ENCODE measurements around the gene TACC3. TPM values are rescaled to one million over a fixed set of nuclear protein-coding genes. Genes with fewer than 3 reads are reported as not detected.

TACC3 gene
- total RNA-seq, 4 donors from 2014 or later, result 19.1 to 138 (median 28.0) TPM

DNA sequence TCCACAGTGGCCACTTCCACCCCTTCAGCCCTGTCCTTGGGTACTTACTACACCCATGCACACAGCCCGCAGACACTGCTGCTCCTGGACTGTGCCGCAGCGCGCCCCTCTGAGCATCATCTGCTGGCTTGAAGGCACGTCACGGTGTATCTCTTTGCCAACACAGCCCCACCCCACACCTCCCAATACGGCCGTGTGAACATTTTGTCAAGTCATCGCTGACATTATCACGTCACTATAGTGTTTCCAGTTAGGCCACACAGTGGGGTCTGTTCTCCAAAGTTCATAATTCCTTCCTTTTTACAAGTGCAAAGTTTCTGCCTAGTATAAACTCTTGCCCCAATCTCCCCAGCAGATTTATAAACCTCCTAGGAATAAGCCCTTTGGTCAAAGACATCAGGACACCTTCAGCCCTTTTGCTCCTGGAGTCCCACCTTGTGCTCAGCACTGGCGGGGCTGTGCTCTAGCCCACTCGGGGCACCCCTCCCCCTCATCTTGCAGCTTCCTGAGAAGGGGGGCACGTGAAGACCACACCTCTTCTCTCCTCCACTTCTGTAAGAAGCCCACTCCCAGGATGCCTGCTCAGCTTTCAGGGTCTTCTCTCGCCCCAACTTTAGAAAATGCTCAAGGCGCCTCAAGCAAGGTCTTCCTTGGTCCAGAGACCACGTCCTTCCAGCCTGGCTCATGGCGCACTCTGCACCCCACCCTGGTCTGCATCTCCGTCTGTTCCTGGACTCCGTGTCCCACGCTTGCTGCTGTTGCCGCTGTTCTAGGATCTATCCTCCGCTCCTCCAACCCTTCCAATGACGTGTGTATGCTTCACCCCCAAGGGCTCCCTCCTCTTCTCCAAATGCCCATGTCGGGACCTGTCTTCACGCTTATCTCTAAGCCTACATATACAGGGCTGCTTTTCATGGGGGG lies 44.5 kb upstream of the TACC3 start:
- DNase-seq, result no peak
- H3K27me3 ChIP-seq, result no peaks in the 10 kb centered on the region
- H3K36me3 ChIP-seq, result no peaks in the 10 kb centered on the region
- no peaks in the 10 kb centered on the region for H3K4me1 ChIP-seq
- no peak overlapping the region for H3K4me3 ChIP-seq
- TF ChIP-seq, protein P1, sequence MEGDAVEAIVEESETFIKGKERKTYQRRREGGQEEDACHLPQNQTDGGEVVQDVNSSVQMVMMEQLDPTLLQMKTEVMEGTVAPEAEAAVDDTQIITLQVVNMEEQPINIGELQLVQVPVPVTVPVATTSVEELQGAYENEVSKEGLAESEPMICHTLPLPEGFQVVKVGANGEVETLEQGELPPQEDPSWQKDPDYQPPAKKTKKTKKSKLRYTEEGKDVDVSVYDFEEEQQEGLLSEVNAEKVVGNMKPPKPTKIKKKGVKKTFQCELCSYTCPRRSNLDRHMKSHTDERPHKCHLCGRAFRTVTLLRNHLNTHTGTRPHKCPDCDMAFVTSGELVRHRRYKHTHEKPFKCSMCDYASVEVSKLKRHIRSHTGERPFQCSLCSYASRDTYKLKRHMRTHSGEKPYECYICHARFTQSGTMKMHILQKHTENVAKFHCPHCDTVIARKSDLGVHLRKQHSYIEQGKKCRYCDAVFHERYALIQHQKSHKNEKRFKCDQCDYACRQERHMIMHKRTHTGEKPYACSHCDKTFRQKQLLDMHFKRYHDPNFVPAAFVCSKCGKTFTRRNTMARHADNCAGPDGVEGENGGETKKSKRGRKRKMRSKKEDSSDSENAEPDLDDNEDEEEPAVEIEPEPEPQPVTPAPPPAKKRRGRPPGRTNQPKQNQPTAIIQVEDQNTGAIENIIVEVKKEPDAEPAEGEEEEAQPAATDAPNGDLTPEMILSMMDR (IDR thresholded peaks at IDR 0.05), result no peak
- no peak for TF ChIP-seq POLR2A (IDR thresholded peaks at IDR 0.05)
- no peaks in the 10 kb centered on the region for H3K9me3 ChIP-seq
- H3K27ac ChIP-seq, result no peak overlapping the region

DNA sequence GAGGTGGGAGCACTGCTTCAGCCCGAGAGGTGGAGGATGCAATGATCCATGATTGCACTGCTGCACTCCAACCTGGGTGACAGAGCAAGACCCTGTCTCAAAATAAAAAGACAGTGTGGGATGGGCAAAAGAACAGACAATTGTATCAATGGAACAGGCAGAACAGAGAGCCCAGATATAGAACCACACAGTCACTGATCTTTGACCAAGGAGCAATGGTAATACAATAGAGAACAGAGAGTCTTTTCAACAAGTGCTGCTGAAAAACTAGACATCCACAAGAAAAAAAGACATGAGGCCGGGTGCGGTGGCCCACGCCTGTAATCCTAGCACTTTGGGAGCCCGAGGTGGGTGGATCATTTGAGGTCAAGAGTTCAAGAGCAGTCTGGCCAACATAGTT lies 43.1 kb upstream of the TACC3 start:
- H3K4me1 ChIP-seq, result no peaks in the 10 kb centered on the region
- no peaks in the 10 kb centered on the region for H3K9me3 ChIP-seq
- DNase-seq, result no peak
- TF ChIP-seq, protein P1 (IDR thresholded peaks at IDR 0.05), result no peak
- TF ChIP-seq POLR2A (IDR thresholded peaks at IDR 0.05), result no peak
- H3K4me3 ChIP-seq, result no peak overlapping the region
- H3K36me3 ChIP-seq, result no peaks in the 10 kb centered on the region
- no peaks in the 10 kb centered on the region for H3K27me3 ChIP-seq
- H3K27ac ChIP-seq, result no peak overlapping the region

DNA sequence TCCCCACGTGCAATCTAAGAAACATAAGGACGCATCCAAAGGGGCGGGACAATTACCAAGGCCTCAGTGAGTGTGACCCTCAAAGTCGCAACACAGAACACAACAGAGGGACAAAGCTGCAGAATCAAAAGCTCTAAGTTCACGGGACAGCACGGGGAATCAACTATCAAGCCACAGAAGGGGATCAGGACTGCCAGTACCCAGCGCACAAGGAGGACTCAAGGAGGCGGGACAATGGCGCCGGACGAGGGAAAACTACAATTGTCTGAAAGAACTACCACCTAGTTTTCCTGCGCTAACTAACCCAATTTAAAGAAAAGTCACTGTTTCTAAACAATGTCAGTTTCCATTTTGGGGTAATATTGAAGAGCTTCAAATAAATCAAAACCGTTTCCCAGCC lies 38.5 kb upstream of the TACC3 start:
- peak in 1 of 3 donors; percentile 34 for DNase-seq
- Histone ChIP-seq H3K36me3 (no peaks in the 10 kb centered on the region), H3K27me3 (no peaks in the 10 kb centered on the region), H3K4me3 (peak overlapping the region in 1 of 4 donors; percentile 68), H3K4me1 (peaks cover 0 to 12% (median 0%) of the 10 kb centered on the region in 4 donors), H3K27ac (peak overlapping the region in 3 of 4 donors; percentile 67 to 79 (median 76)), H3K9me3 (no peaks in the 10 kb centered on the region)
- TF ChIP-seq, protein P1 (IDR thresholded peaks at IDR 0.05), result no peak

DNA sequence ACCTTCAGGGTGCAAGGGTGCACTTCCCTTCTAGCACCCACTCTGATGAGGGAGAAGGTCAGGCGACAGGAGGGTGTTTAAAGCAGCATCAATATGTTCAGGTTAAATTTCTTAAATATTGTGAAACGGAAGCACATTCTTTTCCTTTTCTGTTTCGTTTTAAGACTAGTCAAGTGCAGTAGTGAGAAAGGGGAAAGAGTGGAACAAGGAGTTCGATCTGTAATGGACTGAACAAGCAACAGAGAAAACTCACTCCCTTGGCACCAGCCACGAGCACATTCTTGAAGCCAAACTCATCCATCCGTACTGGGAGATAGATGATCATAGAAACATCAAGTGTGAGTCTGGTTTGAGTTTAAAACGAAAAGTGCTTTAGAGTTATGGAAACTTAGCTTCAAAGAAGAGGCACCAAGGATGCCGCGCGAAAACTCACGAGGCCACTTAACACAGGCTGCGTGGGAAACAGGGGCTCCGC lies 38.0 kb upstream of the TACC3 start:
- H3K27me3 ChIP-seq, result no peaks in the 10 kb centered on the region
- DNase-seq, result peak in 1 of 3 donors; percentile 52
- H3K36me3 ChIP-seq, result no peaks in the 10 kb centered on the region
- H3K27ac ChIP-seq, result peak overlapping the region; percentile 67 to 79 (median 72)
- H3K4me3 ChIP-seq, result peak overlapping the region; percentile 63 to 82 (median 71)
- H3K4me1 ChIP-seq, result peaks cover 0 to 12% (median 0%) of the 10 kb centered on the region in 4 donors
- H3K9me3 ChIP-seq, result no peaks in the 10 kb centered on the region
- TF ChIP-seq, protein P1 (IDR thresholded peaks at IDR 0.05), result no peak
- TF ChIP-seq POLR2A (IDR thresholded peaks at IDR 0.05), result no peak

DNA sequence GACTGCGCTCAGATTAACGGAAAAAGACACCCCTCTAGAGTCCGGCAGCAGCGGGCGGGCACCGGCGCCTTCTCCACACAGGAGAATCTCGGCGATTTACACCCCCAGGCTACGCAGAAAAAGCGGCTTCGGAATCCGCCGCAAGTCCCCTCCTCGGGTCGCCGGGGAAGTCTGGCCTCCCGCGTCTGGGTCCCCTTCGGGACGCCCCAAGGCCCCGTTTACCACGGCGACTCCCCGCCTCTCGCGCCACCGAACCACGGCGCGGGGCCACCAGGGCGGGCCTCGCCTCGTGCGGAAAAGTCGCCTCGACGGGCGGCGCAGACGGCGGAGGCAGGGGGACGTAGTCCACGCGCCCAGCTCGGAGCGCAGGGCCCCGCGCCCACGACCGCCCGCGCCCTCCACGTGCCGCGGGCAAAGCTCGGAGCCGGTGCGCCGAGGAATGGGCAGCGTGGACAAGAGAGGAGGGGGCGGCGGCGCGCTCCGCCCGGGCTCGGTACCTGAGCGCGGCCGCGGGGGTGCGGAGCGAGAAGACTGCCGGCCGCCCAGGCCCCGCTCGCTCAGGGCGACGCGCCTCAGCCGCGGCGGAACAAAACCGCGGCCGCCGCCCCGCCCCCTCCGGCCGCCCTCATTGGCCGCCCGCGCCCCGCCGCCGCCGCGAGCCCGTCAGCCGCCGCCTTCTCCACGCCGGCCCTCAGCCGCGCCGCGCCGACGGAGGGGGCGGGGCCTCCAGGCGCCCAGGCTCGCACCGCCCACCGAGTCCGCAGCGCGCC lies 37.4 kb upstream of the TACC3 start, which contains the start of gene FAM53A:
Gene FAM53A, minus strand, starts transcription at position 578 of the 770 bp plus-strand sequence. CDS start 15,572 bp downstream, outside the sequence.
- TF ChIP-seq, protein P1 (IDR thresholded peaks at IDR 0.05), result peak in 2 of 6 experiments; percentile 6 to 34
- no peak for TF ChIP-seq POLR2A (IDR thresholded peaks at IDR 0.05)
- Histone ChIP-seq H3K9me3 (no peaks in the 10 kb centered on the region), H3K4me3 (peak within 1 kb of the TSS; percentile 63 to 82 (median 74)), H3K27me3 (no peaks in the 10 kb centered on the region), H3K27ac (peak within 1 kb of the TSS; percentile 67 to 79 (median 72)), H3K36me3 (no peaks in the 10 kb centered on the region), H3K4me1 (peaks cover 0 to 12% (median 0%) of the 10 kb centered on the region in 4 donors)
- peak; percentile 95 to 97 (median 97) for DNase-seq

Data from Peyer's patch (tissue), 4 donors.